Urinary bladder (tissue), 4 donors: Measurements from ENCODE around the gene RNF215. TPM values are rescaled to one million over a fixed set of nuclear protein-coding genes. Genes with fewer than 3 reads are reported as not detected.
"Not testable (repeated sequence)": the region's sequence is repeated elsewhere in the genome, so short reads cannot be mapped to it uniquely, and the experiment has no call there.

Experiments used
- DNase-seq: peaks from one replicate; pipeline ENCODE4 v3.0.0-alpha.2; 2015; ENCODE audit errors: extremely low spot score
- H3K27ac ChIP-seq: one replicate; pipeline ENCODE4 v1.5.1; 2013; ENCODE audit warnings: low read depth, mild to moderate bottlenecking, moderate library complexity
- H3K36me3 ChIP-seq: one replicate; pipeline ENCODE4 v1.6.1; 2013; ENCODE audit warnings: mild to moderate bottlenecking, moderate library complexity; ENCODE audit not compliant: insufficient read depth
- H3K4me1 ChIP-seq: one replicate; pipeline ENCODE4 v1.6.1; 2013; ENCODE audit warnings: mild to moderate bottlenecking, moderate library complexity; ENCODE audit not compliant: insufficient read depth
- H3K4me3 ChIP-seq: one replicate; pipeline ENCODE4 v1.5.1; 2013; ENCODE audit warnings: low read depth, low read length
- WGBS: extraction: QIAGEN DNeasy Blood & Tissue Kit; methylation state at CpG from one replicate; pipeline ENCODE4 v1.1.7; 2013; 5-methylcytosine and 5-hydroxymethylcytosine counted together
- polyA plus RNA-seq: library from polyadenylated mRNA; stranded (reverse); fragments of 200-250 nt; gene quantifications from one replicate; pipeline ENCODE4 v1.2.3, GENCODE V29; 2013
- total RNA-seq: library from RNA; depleted of rRNA; stranded (reverse); fragments of >200 nt; gene quantifications from one replicate; pipeline ENCODE4 v1.2.3, GENCODE V29; 2014
- donor health status: healthy with polysubstance abuse.
- donor health status: healthy.

RNF215 gene
- total and polyA plus RNA-seq, 2 donors, result 10.7 to 18.8 TPM

DNA sequence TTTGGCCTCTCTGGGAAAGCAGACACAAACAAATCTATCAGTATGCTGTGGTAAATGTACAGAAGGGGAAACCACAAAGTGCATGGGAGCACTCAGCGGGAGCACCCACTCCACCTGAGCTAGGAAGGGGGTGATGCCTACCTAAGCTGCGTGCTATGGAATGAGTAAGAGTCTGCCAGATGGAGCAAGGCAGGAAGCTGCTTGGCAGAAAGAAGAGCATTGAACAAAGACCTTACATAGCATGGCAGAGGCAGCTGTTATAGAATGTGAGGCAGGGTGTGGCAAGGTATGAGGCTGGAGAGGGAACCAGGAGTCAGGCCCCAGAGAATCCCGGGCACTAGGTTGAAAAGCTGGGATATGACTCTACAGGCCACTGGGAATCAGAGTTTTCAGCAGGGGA, 24.6 kb upstream of the RNF215 start:
- Histone ChIP-seq H3K27ac (no peak overlapping the region), H3K36me3 (no peaks in the 10 kb centered on the region), H3K4me3 (no peak overlapping the region), H3K4me1 (no peaks in the 10 kb centered on the region)
- WGBS, result 86% methylated on average over 3 of the region's 3 CpGs
- DNase-seq, result no peak

GRCh38 chr22:30408388-30409102, 21.3 kb upstream of the RNF215 start:
- no peak for DNase-seq
- no peak overlapping the region for H3K4me3 ChIP-seq
- WGBS, result 82% methylated on average over 13 of the region's 13 CpGs
- H3K36me3 ChIP-seq, result no peaks in the 10 kb centered on the region
- H3K27ac ChIP-seq, result no peak overlapping the region
- H3K4me1 ChIP-seq, result no peaks in the 10 kb centered on the region

GRCh38 chr22:30406400-30406799, 19.2 kb upstream of the RNF215 start:
- 82% methylated on average over 6 of the region's 6 CpGs for WGBS
- Histone ChIP-seq H3K36me3 (no peaks in the 10 kb centered on the region), H3K4me3 (no peak overlapping the region), H3K4me1 (no peaks in the 10 kb centered on the region), H3K27ac (no peak overlapping the region)
- DNase-seq, result no peak

DNA sequence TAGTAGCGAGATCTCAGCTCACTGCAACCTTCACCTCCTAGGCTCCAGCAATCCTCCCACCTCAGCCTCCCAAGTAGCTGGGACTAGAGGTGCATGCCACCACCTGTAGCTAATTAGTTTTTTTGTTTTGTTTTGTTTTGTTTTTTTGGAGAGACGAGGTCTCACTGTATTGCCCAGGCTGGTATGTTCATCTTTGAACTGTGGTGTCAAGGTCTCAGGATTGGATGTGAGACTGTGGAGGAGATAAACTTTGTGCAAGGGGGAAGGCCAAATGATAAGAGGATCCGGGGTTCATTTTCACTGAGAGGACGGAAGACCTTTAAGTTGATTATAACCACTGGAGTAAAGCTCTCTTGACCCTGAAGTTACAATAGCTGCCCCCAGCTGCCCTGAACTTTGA, 18.5 kb upstream of the RNF215 start:
- no peak overlapping the region for H3K27ac ChIP-seq
- no peaks in the 10 kb centered on the region for H3K4me1 ChIP-seq
- 62% methylated on average over 4 of the region's 4 CpGs for WGBS
- no peak for DNase-seq
- no peak overlapping the region for H3K4me3 ChIP-seq
- no peaks in the 10 kb centered on the region for H3K36me3 ChIP-seq

DNA sequence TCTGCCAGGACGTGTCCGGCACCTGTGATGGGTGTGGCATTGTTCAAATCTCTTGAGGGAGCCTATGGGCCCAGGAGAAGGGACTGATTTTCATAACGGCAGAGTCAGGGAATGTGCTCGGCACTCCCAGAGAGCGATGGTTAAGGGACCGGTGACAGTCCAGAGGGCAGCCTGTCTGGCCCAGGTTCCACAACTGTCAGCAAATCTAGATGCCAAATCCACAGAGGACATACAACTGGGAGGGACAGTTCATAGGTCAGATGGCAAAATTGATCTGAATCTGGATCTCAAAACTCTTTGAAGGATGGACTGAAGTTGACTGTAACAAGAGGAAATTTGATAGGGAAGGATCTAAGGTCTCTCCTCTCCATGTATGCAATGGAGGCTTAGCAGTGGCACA, 17.1 kb upstream of the RNF215 start:
- no peaks in the 10 kb centered on the region for H3K4me1 ChIP-seq
- WGBS, result 87% methylated on average over 6 of the region's 6 CpGs
- H3K27ac ChIP-seq, result no peak overlapping the region

GRCh38 chr22:30402766-30403104, 15.5 kb upstream of the RNF215 start:
- not testable (repeated sequence) for H3K27ac ChIP-seq, H3K36me3 ChIP-seq, H3K4me3 ChIP-seq, DNase-seq, H3K4me1 ChIP-seq
- WGBS, result 96% methylated on average over 5 of the region's 5 CpGs

More for the DNA sequence above, 17.1 kb upstream of the RNF215 start:
- Histone ChIP-seq H3K4me3 (no peak overlapping the region), H3K36me3 (no peaks in the 10 kb centered on the region)
- DNase-seq, result no peak

DNA sequence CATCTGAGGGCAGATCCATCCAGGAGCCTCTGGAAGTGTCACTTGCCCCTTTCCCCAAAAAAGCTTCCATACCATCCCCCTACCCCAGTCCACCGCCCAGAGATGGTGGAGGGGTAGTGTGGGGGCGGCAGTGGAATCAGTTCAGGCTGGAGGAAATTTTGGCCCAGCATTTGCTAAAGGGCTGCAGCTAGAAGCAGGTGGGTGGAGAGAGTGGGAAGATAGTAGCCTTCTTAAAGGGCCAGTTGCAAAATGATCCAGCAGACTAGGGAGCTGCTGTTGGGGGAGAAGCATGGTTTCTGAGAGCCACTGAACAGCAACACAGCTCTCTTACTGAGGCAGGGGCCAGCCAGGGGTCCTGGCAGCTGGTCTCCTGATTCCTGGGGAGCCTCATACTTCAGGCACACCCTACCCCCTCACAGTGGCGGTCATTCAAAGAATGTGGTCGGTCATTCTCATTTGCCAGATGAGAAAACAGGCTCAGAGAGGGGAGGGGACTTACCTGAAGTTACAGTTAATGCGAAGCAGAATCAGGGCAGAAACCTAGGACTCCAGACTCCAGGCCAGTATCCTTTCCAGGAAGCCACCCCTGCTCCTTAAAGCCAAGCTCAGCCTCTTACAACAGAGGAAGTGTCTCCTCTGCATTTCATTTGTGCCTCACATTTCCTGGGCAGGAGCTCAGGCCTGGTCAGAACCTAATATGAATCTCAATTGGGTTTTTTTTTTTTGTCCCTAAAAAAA, 15.0 kb upstream of the RNF215 start:
- no peaks in the 10 kb centered on the region for H3K36me3 ChIP-seq
- no peak for DNase-seq
- no peak overlapping the region for H3K27ac ChIP-seq
- H3K4me3 ChIP-seq, result no peak overlapping the region
- WGBS, result 64% methylated on average over 5 of the region's 5 CpGs
- no peaks in the 10 kb centered on the region for H3K4me1 ChIP-seq

DNA sequence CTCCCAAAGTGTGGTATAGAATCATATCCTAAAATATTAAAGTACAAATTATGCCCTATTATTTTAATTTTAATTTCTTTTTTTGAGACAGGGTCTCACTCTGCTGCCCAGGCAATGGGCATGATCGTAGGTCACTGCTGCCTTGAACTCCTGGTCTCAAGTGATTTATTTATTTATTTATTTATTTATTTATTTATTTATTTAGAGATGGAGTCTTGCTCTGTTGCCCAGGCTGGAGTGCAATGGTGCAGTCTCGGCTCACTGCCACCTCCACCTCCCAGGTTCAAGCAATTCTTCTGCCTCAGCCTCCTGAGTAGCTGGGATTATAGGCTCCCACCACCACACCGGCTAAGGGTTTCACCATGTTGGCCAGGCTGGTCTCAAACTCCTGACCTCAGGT, 13.8 kb upstream of the RNF215 start:
- not testable (repeated sequence) for H3K27ac ChIP-seq, H3K36me3 ChIP-seq, H3K4me1 ChIP-seq, H3K4me3 ChIP-seq, DNase-seq
- WGBS, result over 99% methylated on average over 3 of the region's 3 CpGs

- 84% methylated on average over 1 of the region's 1 CpG for WGBS
- no peak for DNase-seq
- H3K4me3 ChIP-seq, result no peak overlapping the region
These were observed 12.9 kb upstream of the RNF215 start for GRCh38 chr22:30400159-30400558.

DNA sequence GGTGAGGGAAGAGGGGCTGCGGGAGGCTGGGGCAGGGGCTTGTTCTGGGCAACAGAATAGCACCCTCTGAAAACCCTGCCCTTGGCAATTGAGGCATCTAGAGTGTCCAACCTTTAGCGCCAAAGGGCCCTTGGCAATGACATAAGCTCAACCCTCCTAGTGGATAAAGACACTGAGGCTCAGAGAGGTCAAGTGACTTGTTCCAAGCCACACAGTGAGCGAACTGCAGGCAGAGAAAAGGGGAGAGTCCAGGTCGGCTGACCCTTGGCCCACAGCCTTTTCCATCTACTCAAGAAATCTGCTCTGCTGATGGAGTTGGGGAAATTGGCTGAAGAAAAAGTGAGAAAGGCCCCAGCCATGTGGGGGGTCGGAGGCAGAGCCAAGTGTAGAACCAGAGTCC, 12.5 kb upstream of the RNF215 start:
- 88% methylated on average over 5 of the region's 5 CpGs for WGBS
- Histone ChIP-seq H3K4me1 (no peaks in the 10 kb centered on the region), H3K4me3 (no peak overlapping the region), H3K36me3 (no peaks in the 10 kb centered on the region), H3K27ac (no peak overlapping the region)
- DNase-seq, result no peak

More at GRCh38 chr22:30400159-30400558, 12.9 kb upstream of the RNF215 start:
- Histone ChIP-seq H3K36me3 (no peaks in the 10 kb centered on the region), H3K27ac (no peak overlapping the region), H3K4me1 (no peaks in the 10 kb centered on the region)

DNA sequence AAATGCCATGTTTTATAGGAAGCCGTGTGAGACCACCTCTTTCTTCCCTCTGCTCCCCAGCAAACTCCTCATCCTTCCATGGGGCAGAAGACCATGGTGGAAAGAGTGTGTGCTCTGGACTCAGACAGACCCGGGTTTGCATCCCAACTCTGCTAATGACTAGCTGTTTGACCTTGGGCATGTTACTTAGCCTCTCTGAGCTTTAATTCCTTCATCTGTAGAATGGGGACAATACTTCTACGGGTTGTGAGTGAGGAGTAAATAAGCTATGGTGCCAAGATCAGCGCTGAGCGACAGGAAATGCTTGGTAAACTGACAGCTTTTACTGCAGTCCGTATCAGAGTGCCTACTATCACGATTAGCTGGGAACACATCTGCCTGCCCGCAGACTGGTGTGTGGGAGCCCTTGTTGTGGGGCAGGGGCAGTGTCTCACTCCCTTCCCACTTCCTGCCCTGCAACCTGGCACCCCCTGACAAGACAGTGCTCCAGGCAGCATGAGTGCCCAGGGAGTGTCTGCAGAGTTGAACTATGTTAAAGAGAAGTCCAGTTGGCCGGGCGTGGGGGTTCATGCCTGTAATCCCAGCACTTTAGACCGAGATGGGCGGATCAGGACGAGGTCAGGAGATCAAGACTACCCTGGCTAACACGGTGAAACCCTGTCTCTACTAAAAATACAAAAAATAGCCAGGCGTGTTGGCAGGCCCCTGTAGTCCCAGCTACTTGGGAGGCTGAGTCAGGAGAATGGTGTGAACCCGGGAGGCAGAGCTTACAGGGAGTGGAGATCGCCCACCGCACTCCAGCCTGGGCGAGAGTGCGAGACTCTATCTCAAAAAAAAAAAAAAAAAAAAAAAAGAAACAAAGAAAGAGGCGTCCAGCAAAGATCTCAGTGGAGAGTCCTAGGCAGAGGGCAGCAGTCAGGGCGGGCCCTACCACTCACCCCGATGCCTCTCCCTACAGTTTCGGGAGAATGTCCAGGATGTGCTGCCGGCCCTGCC, 11.8 kb upstream of the RNF215 start:
- DNase-seq, result no peak
- Histone ChIP-seq H3K4me1 (no peaks in the 10 kb centered on the region), H3K27ac (no peak overlapping the region), H3K36me3 (no peaks in the 10 kb centered on the region), H3K4me3 (no peak overlapping the region)
- 56% methylated on average over 25 of the region's 25 CpGs for WGBS

- peak overlapping the region; percentile 60 for H3K4me3 ChIP-seq
- no peak for DNase-seq
- H3K36me3 ChIP-seq, result no peaks in the 10 kb centered on the region
- no peak overlapping the region for H3K27ac ChIP-seq
- no peaks in the 10 kb centered on the region for H3K4me1 ChIP-seq
- WGBS, result 25% methylated on average over 11 of the region's 11 CpGs
These were observed 10.7 kb upstream of the RNF215 start for GRCh38 chr22:30397656-30398635.
